ENCODE data around the gene GREB1L. TPM values are rescaled to one million over a fixed set of nuclear protein-coding genes. Genes with fewer than 3 reads are reported as not detected.

The GREB1L gene
- total RNA-seq, 1 donor from 2014 or later: 0.70 TPM

DNA sequence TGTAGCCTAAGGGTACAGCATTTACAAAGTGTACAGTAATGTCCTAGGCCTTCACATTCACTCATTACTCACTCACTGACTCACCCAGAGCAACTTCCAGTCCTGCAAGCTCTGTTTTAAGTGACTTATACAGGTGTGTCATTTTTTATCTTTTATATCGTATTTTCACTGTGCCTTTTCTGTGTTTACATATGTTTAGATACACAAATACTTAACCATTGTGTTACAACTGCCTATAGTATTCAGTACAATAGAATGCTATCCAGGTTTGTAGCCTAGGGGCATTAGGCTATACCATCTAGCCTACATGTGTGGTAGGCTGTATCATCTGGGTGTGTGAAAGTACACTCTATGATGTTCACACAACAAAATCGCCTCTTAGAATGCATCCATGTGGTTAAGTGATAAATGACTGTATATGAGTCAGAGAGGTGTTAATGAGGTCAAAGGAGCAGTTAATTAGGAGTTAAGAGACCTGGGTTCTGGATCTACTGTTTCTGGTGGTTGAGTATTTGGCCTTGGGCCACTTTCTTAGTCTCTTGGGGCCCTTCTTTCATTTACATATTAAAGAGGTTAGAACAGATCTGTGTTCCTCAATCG is 149.1 kb downstream of the GREB1L start:
- H3K27me3 Mint-ChIP-seq (ENCODE audit: unreplicated experiment): peaks cover 13% of the 10 kb centered on the region
- TF ChIP-seq, protein P1, sequence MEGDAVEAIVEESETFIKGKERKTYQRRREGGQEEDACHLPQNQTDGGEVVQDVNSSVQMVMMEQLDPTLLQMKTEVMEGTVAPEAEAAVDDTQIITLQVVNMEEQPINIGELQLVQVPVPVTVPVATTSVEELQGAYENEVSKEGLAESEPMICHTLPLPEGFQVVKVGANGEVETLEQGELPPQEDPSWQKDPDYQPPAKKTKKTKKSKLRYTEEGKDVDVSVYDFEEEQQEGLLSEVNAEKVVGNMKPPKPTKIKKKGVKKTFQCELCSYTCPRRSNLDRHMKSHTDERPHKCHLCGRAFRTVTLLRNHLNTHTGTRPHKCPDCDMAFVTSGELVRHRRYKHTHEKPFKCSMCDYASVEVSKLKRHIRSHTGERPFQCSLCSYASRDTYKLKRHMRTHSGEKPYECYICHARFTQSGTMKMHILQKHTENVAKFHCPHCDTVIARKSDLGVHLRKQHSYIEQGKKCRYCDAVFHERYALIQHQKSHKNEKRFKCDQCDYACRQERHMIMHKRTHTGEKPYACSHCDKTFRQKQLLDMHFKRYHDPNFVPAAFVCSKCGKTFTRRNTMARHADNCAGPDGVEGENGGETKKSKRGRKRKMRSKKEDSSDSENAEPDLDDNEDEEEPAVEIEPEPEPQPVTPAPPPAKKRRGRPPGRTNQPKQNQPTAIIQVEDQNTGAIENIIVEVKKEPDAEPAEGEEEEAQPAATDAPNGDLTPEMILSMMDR (IDR thresholded peaks at IDR 0.05): no peak
- no peak overlapping the region for H3K27ac Mint-ChIP-seq (ENCODE audit: unreplicated experiment)
- no peaks in the 10 kb centered on the region for H3K36me3 Mint-ChIP-seq (ENCODE audit: unreplicated experiment)
- H3K9me3 Mint-ChIP-seq (ENCODE audit: unreplicated experiment): no peaks in the 10 kb centered on the region
- no peaks in the 10 kb centered on the region for H3K4me1 Mint-ChIP-seq (ENCODE audit: unreplicated experiment)
- no peak overlapping the region for H3K4me3 Mint-ChIP-seq (ENCODE audit: unreplicated experiment)
- DNase-seq (ENCODE audit: extremely low spot score, unreplicated experiment): no peak

GRCh38 chr18:21393986-21394385 is 152.0 kb downstream of the GREB1L start:
- TF ChIP-seq, protein P1 (IDR thresholded peaks at IDR 0.05): no peak
- Mint-ChIP-seq H3K27me3 (ENCODE audit: unreplicated experiment) (peaks cover 4% of the 10 kb centered on the region), H3K9me3 (ENCODE audit: unreplicated experiment) (no peaks in the 10 kb centered on the region), H3K36me3 (ENCODE audit: unreplicated experiment) (no peaks in the 10 kb centered on the region), H3K4me1 (ENCODE audit: unreplicated experiment) (no peaks in the 10 kb centered on the region), H3K4me3 (ENCODE audit: unreplicated experiment) (no peak overlapping the region), H3K27ac (ENCODE audit: unreplicated experiment) (no peak overlapping the region)
- DNase-seq (ENCODE audit: extremely low spot score, unreplicated experiment): no peak

- H3K27ac Mint-ChIP-seq (ENCODE audit: unreplicated experiment): no peak overlapping the region
- H3K4me1 Mint-ChIP-seq (ENCODE audit: unreplicated experiment): no peaks in the 10 kb centered on the region
- TF ChIP-seq, protein P1 (IDR thresholded peaks at IDR 0.05): no peak
- H3K9me3 Mint-ChIP-seq (ENCODE audit: unreplicated experiment): no peaks in the 10 kb centered on the region
- H3K27me3 Mint-ChIP-seq (ENCODE audit: unreplicated experiment): peaks cover 34% of the 10 kb centered on the region
- no peak for DNase-seq (ENCODE audit: extremely low spot score, unreplicated experiment)
- H3K4me3 Mint-ChIP-seq (ENCODE audit: unreplicated experiment): no peak overlapping the region
- H3K36me3 Mint-ChIP-seq (ENCODE audit: unreplicated experiment): no peaks in the 10 kb centered on the region
Measured at GRCh38 chr18:21398121-21398520, 156.1 kb downstream of the GREB1L start.

GRCh38 chr18:21402272-21402671 is 160.2 kb downstream of the GREB1L start:
- H3K36me3 Mint-ChIP-seq (ENCODE audit: unreplicated experiment): no peaks in the 10 kb centered on the region

GRCh38 chr18:21404426-21404825 is 162.4 kb downstream of the GREB1L start:
- no peak for DNase-seq (ENCODE audit: extremely low spot score, unreplicated experiment)
- Mint-ChIP-seq H3K4me1 (ENCODE audit: unreplicated experiment) (no peaks in the 10 kb centered on the region), H3K9me3 (ENCODE audit: unreplicated experiment) (no peaks in the 10 kb centered on the region), H3K4me3 (ENCODE audit: unreplicated experiment) (no peak overlapping the region), H3K36me3 (ENCODE audit: unreplicated experiment) (no peaks in the 10 kb centered on the region), H3K27ac (ENCODE audit: unreplicated experiment) (no peak overlapping the region), H3K27me3 (ENCODE audit: unreplicated experiment) (peaks cover 33% of the 10 kb centered on the region)
- TF ChIP-seq, protein P1 (IDR thresholded peaks at IDR 0.05): no peak

More at GRCh38 chr18:21402272-21402671, 160.2 kb downstream of the GREB1L start:
- TF ChIP-seq, protein P1 (IDR thresholded peaks at IDR 0.05): no peak
- H3K4me1 Mint-ChIP-seq (ENCODE audit: unreplicated experiment): no peaks in the 10 kb centered on the region
- DNase-seq (ENCODE audit: extremely low spot score, unreplicated experiment): no peak
- H3K4me3 Mint-ChIP-seq (ENCODE audit: unreplicated experiment): no peak overlapping the region
- no peaks in the 10 kb centered on the region for H3K9me3 Mint-ChIP-seq (ENCODE audit: unreplicated experiment)
- H3K27me3 Mint-ChIP-seq (ENCODE audit: unreplicated experiment): peaks cover 36% of the 10 kb centered on the region
- no peak overlapping the region for H3K27ac Mint-ChIP-seq (ENCODE audit: unreplicated experiment)

Data from osteocyte (in vitro differentiated cells).